GM23338 (cell line): ENCODE results near the gene CLDN10. TPM values are rescaled to one million over a fixed set of nuclear protein-coding genes. Genes with fewer than 3 reads are reported as not detected.

Source experiments
- ATAC-seq: fragments of 200-7000 bp; cut with Tn5 transposase; 3 replicates; pipeline ENCODE4 v1.9.1; 2020
- DNase-seq: peaks from one replicate; pipeline ENCODE4 v3.0.0-alpha.2; 2015; ENCODE audit warnings: low spot score
- H2AFZ ChIP-seq: fragments of 200-600 bp; sonication (generic); 2 replicates; pipeline ENCODE4 v1.8.0; 2016; ENCODE audit warnings: antibody characterized with exemption, mild to moderate bottlenecking, moderate library complexity
- H3F3A ChIP-seq: fragments of 200-600 bp; sonication (generic); replicated peaks from 2 replicates; pipeline ENCODE4 v1.8.0; 2017; ENCODE audit warnings: antibody characterized with exemption, mixed run types, low read depth
- H3K27ac ChIP-seq: fragments of 200-600 bp; sonication (generic); 2 replicates; pipeline ENCODE4 v1.6.1; 2016; ENCODE audit warnings: low read depth
- H3K27me3 ChIP-seq: fragments of 200-600 bp; sonication (generic); 2 replicates; pipeline ENCODE4 v1.8.0; 2016; ENCODE audit warnings: mild to moderate bottlenecking, mixed run types, moderate library complexity; ENCODE audit not compliant: insufficient read depth
- H3K36me3 ChIP-seq: fragments of 200-600 bp; sonication (generic); 2 replicates; pipeline ENCODE4 v1.8.0; 2016; ENCODE audit warnings: mild to moderate bottlenecking; ENCODE audit not compliant: insufficient read depth
- H3K4me1 ChIP-seq: fragments of 200-600 bp; sonication (generic); 2 replicates; pipeline ENCODE4 v1.8.0; 2016; ENCODE audit warnings: mild to moderate bottlenecking, moderate library complexity; ENCODE audit not compliant: insufficient read depth
- H3K4me2 ChIP-seq: fragments of 200-600 bp; sonication (generic); 2 replicates; pipeline ENCODE4 v1.7.1; 2017; ENCODE audit warnings: mixed run types
- H3K4me3 ChIP-seq: fragments of 200-600 bp; sonication (generic); 2 replicates; pipeline ENCODE4 v1.6.1; 2016; ENCODE audit warnings: mixed run types
- H3K79me2 ChIP-seq: fragments of 200-600 bp; sonication (generic); replicated peaks from 2 replicates; pipeline ENCODE4 v1.8.0; 2017; ENCODE audit warnings: mild to moderate bottlenecking; ENCODE audit not compliant: insufficient read depth
- H3K9me2 ChIP-seq: fragments of 200-600 bp; sonication (generic); 2 replicates; pipeline ENCODE4 v1.8.0; 2017; ENCODE audit not compliant: insufficient read depth
- H4K20me1 ChIP-seq: fragments of 200-600 bp; sonication (generic); replicated peaks from 2 replicates; pipeline ENCODE4 v1.8.0; 2017; ENCODE audit warnings: mild to moderate bottlenecking; ENCODE audit not compliant: insufficient read depth
- H3K27ac Mint-ChIP-seq: 2 replicates; pipeline ENCODE4 v1.8.0; 2020; ENCODE audit warnings: inconsistent platforms, mild to moderate bottlenecking, moderate library complexity, mixed read lengths
- H3K27me3 Mint-ChIP-seq: 3 replicates; pipeline ENCODE4 v1.8.0; 2022; ENCODE audit warnings: low read depth, mild to moderate bottlenecking, moderate library complexity, mixed read lengths, inconsistent platforms; ENCODE audit not compliant: insufficient read depth, poor library complexity
- H3K36me3 Mint-ChIP-seq: 3 replicates; pipeline ENCODE4 v1.8.0; 2021; ENCODE audit warnings: low read depth, mild to moderate bottlenecking, inconsistent platforms, moderate library complexity, mixed read lengths
- H3K4me1 Mint-ChIP-seq: 3 replicates; pipeline ENCODE4 v1.8.0; 2020; ENCODE audit warnings: mild to moderate bottlenecking, inconsistent platforms, mixed read lengths
- H3K4me3 Mint-ChIP-seq: 3 replicates; pipeline ENCODE4 v1.8.0; 2021; ENCODE audit warnings: moderate library complexity, mild to moderate bottlenecking, inconsistent platforms, mixed read lengths
- H3K9me3 Mint-ChIP-seq: 3 replicates; pipeline ENCODE4 v1.8.0; 2020; ENCODE audit warnings: moderate library complexity, mild to moderate bottlenecking, inconsistent platforms, mixed read lengths
- EZH2 ChIP-seq: fragments of 200-600 bp; sonication (generic); IDR thresholded peaks from one replicate; pipeline ENCODE4 v1.8.0; 2017; ENCODE audit warnings: antibody characterized with exemption, mild to moderate bottlenecking, low read depth; ENCODE audit not compliant: unreplicated experiment
- EZH2phosphoT487 ChIP-seq: fragments of 200-600 bp; sonication (generic); IDR thresholded peaks from one replicate; pipeline ENCODE4 v1.8.1; 2018; ENCODE audit warnings: antibody characterized with exemption; ENCODE audit not compliant: unreplicated experiment
- JUNB ChIP-seq: IDR thresholded peaks from one replicate; pipeline ENCODE4 v1.6.1; 2016; ENCODE audit warnings: antibody characterized with exemption; ENCODE audit not compliant: unreplicated experiment
- NANOG ChIP-seq: IDR thresholded peaks from 2 replicates; pipeline ENCODE4 v1.6.1; 2016; ENCODE audit warnings: antibody characterized with exemption, borderline replicate concordance
- POLR2AphosphoS5 ChIP-seq: IDR thresholded peaks from 2 replicates; pipeline ENCODE4 v1.6.1; 2016; ENCODE audit warnings: antibody characterized with exemption, low read depth
- STAT1 ChIP-seq: IDR thresholded peaks from one replicate; pipeline ENCODE4 v1.6.1; 2016; ENCODE audit warnings: antibody characterized with exemption; ENCODE audit not compliant: unreplicated experiment
- ZNF114 ChIP-seq: fragments of 250-450 bp; sonication (Bioruptor Pico); IDR thresholded peaks from 2 replicates; pipeline ENCODE4 v1.5.0; 2020; ENCODE audit warnings: mild to moderate bottlenecking, moderate library complexity
- ZNF331 ChIP-seq: fragments of 250-450 bp; sonication (Bioruptor Pico); IDR thresholded peaks from 2 replicates; pipeline ENCODE4 v1.5.0; 2020; ENCODE audit warnings: low read depth, mild to moderate bottlenecking, moderate library complexity
- polyA plus RNA-seq: library from polyadenylated mRNA; unstranded; fragments of >200 nt; fragmentation: Nextera tagmentation; extraction: Ambion mirVana; gene quantifications from 2 replicates; pipeline ENCODE4 v1.2.1, GENCODE V29; 2016
- total RNA-seq: library from RNA; depleted of rRNA; stranded (reverse); fragments of >200 nt; shearing (Covaris generic); gene quantifications from 2 replicates; pipeline ENCODE4 v1.2.3, GENCODE V29; 2014
- TF ChIP-seq, protein P1 (sequence below), 2 experiments: fragments of 200-600 bp in 1 of 2; sonication (generic) in 1 of 2; conservative IDR thresholded peaks; 2 replicates each; pipeline versions ENCODE4 v1.5.1 to v1.6.1; 2016 to 2017; ENCODE audit warnings: antibody characterized with exemption in 2 of 2, low read depth in 2 of 2, mild to moderate bottlenecking in 2 of 2, moderate library complexity in 1 of 2
- TF ChIP-seq, protein P2 (sequence below): fragments of 250-450 bp; sonication (Bioruptor Pico); IDR thresholded peaks from 2 replicates; pipeline ENCODE4 v1.5.0; 2020; ENCODE audit warnings: mild to moderate bottlenecking, moderate library complexity
- TF ChIP-seq, protein P3 (sequence below): IDR thresholded peaks from 2 replicates; pipeline ENCODE4 v1.6.1; 2016; ENCODE audit warnings: antibody characterized with exemption
- TF ChIP-seq, protein P4 (sequence below): IDR thresholded peaks from one replicate; pipeline ENCODE4 v1.6.1; 2018; ENCODE audit warnings: antibody characterized with exemption; ENCODE audit not compliant: unreplicated experiment

Gene CLDN10
- total and polyA plus RNA-seq, 2 experiments from 2014 or later, result 34.7 to 65.9 TPM

DNA sequence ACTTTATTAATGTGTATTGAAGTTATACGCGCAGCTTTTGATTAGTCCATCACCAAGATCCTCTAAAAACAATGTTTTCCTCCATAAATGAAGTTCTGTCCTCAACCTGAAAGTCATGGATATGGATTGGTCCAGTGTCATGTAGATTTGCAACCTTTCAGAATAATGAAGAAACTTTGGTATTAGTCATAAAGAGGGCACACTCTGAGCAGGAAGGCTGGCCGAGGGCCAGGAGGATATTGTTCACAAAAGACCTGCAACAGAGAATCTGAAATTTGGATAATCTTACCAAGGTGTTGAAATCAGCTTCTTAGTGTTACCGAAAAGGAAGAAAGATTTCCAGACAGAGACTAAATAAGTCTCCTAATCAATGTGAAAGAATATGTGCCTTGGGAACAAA is 20.7 kb downstream of the CLDN10 start:
- peaks cover 2% of the 10 kb centered on the region for H3K27me3 Mint-ChIP-seq

More for the DNA sequence above, 20.7 kb downstream of the CLDN10 start:
- Histone ChIP-seq H3K4me1 (no peaks in the 10 kb centered on the region), H3K27me3 (no peaks in the 10 kb centered on the region), H3F3A (no peaks in the 10 kb centered on the region), H3K27ac (no peak overlapping the region), H3K9me2 (no peaks in the 10 kb centered on the region), H3K36me3 (peaks cover under 1% of the 10 kb centered on the region; the same call in 1 of the 2 replicates), H4K20me1 (peaks cover 5% of the 10 kb centered on the region), H3K4me2 (no peak overlapping the region), H3K79me2 (no peaks in the 10 kb centered on the region), H2AFZ (no peak overlapping the region), H3K4me3 (no peak overlapping the region)
- Mint-ChIP-seq H3K4me3 (no peak overlapping the region), H3K27ac (no peak overlapping the region), H3K36me3 (peaks cover 14% of the 10 kb centered on the region), H3K4me1 (peaks cover 3% of the 10 kb centered on the region; the same call in 1 of the 3 replicates), H3K9me3 (no peaks in the 10 kb centered on the region)
- DNase-seq (no peak), ATAC-seq (no peak)
- TF ChIP-seq, protein P1, sequence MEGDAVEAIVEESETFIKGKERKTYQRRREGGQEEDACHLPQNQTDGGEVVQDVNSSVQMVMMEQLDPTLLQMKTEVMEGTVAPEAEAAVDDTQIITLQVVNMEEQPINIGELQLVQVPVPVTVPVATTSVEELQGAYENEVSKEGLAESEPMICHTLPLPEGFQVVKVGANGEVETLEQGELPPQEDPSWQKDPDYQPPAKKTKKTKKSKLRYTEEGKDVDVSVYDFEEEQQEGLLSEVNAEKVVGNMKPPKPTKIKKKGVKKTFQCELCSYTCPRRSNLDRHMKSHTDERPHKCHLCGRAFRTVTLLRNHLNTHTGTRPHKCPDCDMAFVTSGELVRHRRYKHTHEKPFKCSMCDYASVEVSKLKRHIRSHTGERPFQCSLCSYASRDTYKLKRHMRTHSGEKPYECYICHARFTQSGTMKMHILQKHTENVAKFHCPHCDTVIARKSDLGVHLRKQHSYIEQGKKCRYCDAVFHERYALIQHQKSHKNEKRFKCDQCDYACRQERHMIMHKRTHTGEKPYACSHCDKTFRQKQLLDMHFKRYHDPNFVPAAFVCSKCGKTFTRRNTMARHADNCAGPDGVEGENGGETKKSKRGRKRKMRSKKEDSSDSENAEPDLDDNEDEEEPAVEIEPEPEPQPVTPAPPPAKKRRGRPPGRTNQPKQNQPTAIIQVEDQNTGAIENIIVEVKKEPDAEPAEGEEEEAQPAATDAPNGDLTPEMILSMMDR (conservative IDR thresholded peaks at IDR 0.05; ENCODE audit: low read depth in 2 of 2), result no peak
- TF ChIP-seq ZNF331 (CRISPR knock-in tag) (no peak), NANOG (no peak), ZNF114 (CRISPR knock-in tag) (no peak), EZH2phosphoT487 (no peak), EZH2 (no peak), JUNB (no peak), POLR2AphosphoS5 (no peak), STAT1 (no peak)
- TF ChIP-seq, protein P2, sequence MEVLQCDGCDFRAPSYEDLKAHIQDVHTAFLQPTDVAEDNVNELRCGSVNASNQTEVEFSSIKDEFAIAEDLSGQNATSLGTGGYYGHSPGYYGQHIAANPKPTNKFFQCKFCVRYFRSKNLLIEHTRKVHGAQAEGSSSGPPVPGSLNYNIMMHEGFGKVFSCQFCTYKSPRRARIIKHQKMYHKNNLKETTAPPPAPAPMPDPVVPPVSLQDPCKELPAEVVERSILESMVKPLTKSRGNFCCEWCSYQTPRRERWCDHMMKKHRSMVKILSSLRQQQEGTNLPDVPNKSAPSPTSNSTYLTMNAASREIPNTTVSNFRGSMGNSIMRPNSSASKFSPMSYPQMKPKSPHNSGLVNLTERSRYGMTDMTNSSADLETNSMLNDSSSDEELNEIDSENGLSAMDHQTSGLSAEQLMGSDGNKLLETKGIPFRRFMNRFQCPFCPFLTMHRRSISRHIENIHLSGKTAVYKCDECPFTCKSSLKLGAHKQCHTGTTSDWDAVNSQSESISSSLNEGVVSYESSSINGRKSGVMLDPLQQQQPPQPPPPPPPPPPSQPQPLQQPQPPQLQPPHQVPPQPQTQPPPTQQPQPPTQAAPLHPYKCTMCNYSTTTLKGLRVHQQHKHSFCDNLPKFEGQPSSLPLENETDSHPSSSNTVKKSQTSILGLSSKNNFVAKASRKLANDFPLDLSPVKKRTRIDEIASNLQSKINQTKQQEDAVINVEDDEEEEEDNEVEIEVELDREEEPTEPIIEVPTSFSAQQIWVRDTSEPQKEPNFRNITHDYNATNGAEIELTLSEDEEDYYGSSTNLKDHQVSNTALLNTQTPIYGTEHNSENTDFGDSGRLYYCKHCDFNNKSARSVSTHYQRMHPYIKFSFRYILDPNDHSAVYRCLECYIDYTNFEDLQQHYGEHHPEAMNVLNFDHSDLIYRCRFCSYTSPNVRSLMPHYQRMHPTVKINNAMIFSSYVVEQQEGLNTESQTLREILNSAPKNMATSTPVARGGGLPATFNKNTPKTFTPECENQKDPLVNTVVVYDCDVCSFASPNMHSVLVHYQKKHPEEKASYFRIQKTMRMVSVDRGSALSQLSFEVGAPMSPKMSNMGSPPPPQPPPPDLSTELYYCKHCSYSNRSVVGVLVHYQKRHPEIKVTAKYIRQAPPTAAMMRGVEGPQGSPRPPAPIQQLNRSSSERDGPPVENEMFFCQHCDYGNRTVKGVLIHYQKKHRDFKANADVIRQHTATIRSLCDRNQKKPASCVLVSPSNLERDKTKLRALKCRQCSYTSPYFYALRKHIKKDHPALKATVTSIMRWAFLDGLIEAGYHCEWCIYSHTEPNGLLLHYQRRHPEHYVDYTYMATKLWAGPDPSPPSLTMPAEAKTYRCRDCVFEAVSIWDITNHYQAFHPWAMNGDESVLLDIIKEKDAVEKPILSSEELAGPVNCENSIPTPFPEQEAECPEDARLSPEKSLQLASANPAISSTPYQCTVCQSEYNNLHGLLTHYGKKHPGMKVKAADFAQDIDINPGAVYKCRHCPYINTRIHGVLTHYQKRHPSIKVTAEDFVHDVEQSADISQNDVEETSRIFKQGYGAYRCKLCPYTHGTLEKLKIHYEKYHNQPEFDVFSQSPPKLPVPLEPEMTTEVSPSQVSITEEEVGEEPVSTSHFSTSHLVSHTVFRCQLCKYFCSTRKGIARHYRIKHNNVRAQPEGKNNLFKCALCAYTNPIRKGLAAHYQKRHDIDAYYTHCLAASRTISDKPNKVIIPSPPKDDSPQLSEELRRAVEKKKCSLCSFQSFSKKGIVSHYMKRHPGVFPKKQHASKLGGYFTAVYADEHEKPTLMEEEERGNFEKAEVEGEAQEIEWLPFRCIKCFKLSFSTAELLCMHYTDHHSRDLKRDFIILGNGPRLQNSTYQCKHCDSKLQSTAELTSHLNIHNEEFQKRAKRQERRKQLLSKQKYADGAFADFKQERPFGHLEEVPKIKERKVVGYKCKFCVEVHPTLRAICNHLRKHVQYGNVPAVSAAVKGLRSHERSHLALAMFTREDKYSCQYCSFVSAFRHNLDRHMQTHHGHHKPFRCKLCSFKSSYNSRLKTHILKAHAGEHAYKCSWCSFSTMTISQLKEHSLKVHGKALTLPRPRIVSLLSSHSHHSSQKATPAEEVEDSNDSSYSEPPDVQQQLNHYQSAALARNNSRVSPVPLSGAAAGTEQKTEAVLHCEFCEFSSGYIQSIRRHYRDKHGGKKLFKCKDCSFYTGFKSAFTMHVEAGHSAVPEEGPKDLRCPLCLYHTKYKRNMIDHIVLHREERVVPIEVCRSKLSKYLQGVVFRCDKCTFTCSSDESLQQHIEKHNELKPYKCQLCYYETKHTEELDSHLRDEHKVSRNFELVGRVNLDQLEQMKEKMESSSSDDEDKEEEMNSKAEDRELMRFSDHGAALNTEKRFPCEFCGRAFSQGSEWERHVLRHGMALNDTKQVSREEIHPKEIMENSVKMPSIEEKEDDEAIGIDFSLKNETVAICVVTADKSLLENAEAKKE (CRISPR knock-in tag), result no peak
- TF ChIP-seq, protein P3, sequence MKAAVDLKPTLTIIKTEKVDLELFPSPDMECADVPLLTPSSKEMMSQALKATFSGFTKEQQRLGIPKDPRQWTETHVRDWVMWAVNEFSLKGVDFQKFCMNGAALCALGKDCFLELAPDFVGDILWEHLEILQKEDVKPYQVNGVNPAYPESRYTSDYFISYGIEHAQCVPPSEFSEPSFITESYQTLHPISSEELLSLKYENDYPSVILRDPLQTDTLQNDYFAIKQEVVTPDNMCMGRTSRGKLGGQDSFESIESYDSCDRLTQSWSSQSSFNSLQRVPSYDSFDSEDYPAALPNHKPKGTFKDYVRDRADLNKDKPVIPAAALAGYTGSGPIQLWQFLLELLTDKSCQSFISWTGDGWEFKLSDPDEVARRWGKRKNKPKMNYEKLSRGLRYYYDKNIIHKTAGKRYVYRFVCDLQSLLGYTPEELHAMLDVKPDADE, result no peak
- TF ChIP-seq, protein P4, sequence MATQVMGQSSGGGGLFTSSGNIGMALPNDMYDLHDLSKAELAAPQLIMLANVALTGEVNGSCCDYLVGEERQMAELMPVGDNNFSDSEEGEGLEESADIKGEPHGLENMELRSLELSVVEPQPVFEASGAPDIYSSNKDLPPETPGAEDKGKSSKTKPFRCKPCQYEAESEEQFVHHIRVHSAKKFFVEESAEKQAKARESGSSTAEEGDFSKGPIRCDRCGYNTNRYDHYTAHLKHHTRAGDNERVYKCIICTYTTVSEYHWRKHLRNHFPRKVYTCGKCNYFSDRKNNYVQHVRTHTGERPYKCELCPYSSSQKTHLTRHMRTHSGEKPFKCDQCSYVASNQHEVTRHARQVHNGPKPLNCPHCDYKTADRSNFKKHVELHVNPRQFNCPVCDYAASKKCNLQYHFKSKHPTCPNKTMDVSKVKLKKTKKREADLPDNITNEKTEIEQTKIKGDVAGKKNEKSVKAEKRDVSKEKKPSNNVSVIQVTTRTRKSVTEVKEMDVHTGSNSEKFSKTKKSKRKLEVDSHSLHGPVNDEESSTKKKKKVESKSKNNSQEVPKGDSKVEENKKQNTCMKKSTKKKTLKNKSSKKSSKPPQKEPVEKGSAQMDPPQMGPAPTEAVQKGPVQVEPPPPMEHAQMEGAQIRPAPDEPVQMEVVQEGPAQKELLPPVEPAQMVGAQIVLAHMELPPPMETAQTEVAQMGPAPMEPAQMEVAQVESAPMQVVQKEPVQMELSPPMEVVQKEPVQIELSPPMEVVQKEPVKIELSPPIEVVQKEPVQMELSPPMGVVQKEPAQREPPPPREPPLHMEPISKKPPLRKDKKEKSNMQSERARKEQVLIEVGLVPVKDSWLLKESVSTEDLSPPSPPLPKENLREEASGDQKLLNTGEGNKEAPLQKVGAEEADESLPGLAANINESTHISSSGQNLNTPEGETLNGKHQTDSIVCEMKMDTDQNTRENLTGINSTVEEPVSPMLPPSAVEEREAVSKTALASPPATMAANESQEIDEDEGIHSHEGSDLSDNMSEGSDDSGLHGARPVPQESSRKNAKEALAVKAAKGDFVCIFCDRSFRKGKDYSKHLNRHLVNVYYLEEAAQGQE, result no peak
